ENCODE data around the gene BMI1.

The BMI1 gene

GRCh38 chr10:22325272-22326144 lies 4.6 kb downstream of the BMI1 start:
- Histone ChIP-seq H3K79me2 (ENCODE audit: insufficient read depth, low read length) (0 out of 2 replicates have a peak, but pooled peaks cover 4% of the 10 kb centered on the region), H3K36me3 (ENCODE audit: low read length) (peaks cover 23% of the 10 kb centered on the region; the same call in 1 of the 2 replicates)

GRCh38 chr10:22326145-22326702 lies 5.3 kb downstream of the BMI1 start:
- TF ChIP-seq CTCF (IDR thresholded peaks at IDR 0.05; ENCODE audit: insufficient read depth, low read length, poor library complexity, severe bottlenecking) (no peak), EZH2phosphoT487 (conservative IDR thresholded peaks at IDR 0.05; ENCODE audit: low read length) (no peak)
- Histone ChIP-seq H3K27ac (ENCODE audit: low read depth, low read length) (no peak overlapping the region), H3K4me3 (ENCODE audit: insufficient read depth, low read length, poor library complexity, severe bottlenecking) (no peak overlapping the region), H4K20me1 (ENCODE audit: low read depth, low read length) (peaks cover 16% of the 10 kb centered on the region; the same call in 1 of the 2 replicates), H3F3A (ENCODE audit: insufficient read depth) (peaks cover 12% of the 10 kb centered on the region; the same call in 1 of the 2 replicates), H3K36me3 (ENCODE audit: low read length) (peaks cover 23% of the 10 kb centered on the region; the same call in 1 of the 2 replicates), H3K9ac (ENCODE audit: low read length) (no peak overlapping the region), H3K9me2 (replicated peaks; ENCODE audit: insufficient read depth, low read length) (no peaks in the 10 kb centered on the region), H3K27me3 (ENCODE audit: low read length) (no peaks in the 10 kb centered on the region), H3K9me3 (ENCODE audit: insufficient read depth, low read length) (no peaks in the 10 kb centered on the region), H3K4me2 (ENCODE audit: low read depth, low read length, poor library complexity, severe bottlenecking) (peak overlapping the region; percentile 30), H3K79me2 (ENCODE audit: insufficient read depth, low read length) (0 out of 2 replicates have a peak, but pooled peaks cover 4% of the 10 kb centered on the region), H2AFZ (ENCODE audit: low read depth, low read length, severe bottlenecking) (no peak overlapping the region)

More at GRCh38 chr10:22325272-22326144, 4.6 kb downstream of the BMI1 start:
- Histone ChIP-seq H3F3A (ENCODE audit: insufficient read depth) (peaks cover 12% of the 10 kb centered on the region; the same call in 1 of the 2 replicates), H3K27ac (ENCODE audit: low read depth, low read length) (no peak overlapping the region), H4K20me1 (ENCODE audit: low read depth, low read length) (peaks cover 16% of the 10 kb centered on the region; the same call in 1 of the 2 replicates), H3K27me3 (ENCODE audit: low read length) (no peaks in the 10 kb centered on the region), H2AFZ (ENCODE audit: low read depth, low read length, severe bottlenecking) (no peak overlapping the region), H3K4me3 (ENCODE audit: insufficient read depth, low read length, poor library complexity, severe bottlenecking) (peak overlapping the region; percentile 70), H3K9me3 (ENCODE audit: insufficient read depth, low read length) (no peaks in the 10 kb centered on the region), H3K4me2 (ENCODE audit: low read depth, low read length, poor library complexity, severe bottlenecking) (peak overlapping the region; percentile 73), H3K9me2 (replicated peaks; ENCODE audit: insufficient read depth, low read length) (no peaks in the 10 kb centered on the region), H3K9ac (ENCODE audit: low read length) (peak overlapping the region; percentile 39)
- no peak for TF ChIP-seq EZH2phosphoT487 (conservative IDR thresholded peaks at IDR 0.05; ENCODE audit: low read length)
- TF ChIP-seq CTCF (IDR thresholded peaks at IDR 0.05; ENCODE audit: insufficient read depth, low read length, poor library complexity, severe bottlenecking), result no peak

GRCh38 chr10:22329150-22329549 lies 8.3 kb downstream of the BMI1 start:
- H3K36me3 ChIP-seq (ENCODE audit: low read length), result peaks cover 23% of the 10 kb centered on the region; the same call in 1 of the 2 replicates
- no peak overlapping the region for H3K4me3 ChIP-seq (ENCODE audit: insufficient read depth, low read length, poor library complexity, severe bottlenecking)
- TF ChIP-seq CTCF (IDR thresholded peaks at IDR 0.05; ENCODE audit: insufficient read depth, low read length, poor library complexity, severe bottlenecking) (no peak), EZH2phosphoT487 (conservative IDR thresholded peaks at IDR 0.05; ENCODE audit: low read length) (no peak)
- no peaks in the 10 kb centered on the region for H3K9me2 ChIP-seq (replicated peaks; ENCODE audit: insufficient read depth, low read length)
- H3F3A ChIP-seq (ENCODE audit: insufficient read depth), result peaks cover 12% of the 10 kb centered on the region; the same call in 1 of the 2 replicates
- peaks cover 7% of the 10 kb centered on the region; the same call in 1 of the 2 replicates for H4K20me1 ChIP-seq (ENCODE audit: low read depth, low read length)
- no peak overlapping the region for H3K4me2 ChIP-seq (ENCODE audit: low read depth, low read length, poor library complexity, severe bottlenecking)
- H3K27ac ChIP-seq (ENCODE audit: low read depth, low read length), result no peak overlapping the region
- H3K27me3 ChIP-seq (ENCODE audit: low read length), result no peaks in the 10 kb centered on the region
- no peak overlapping the region for H3K9ac ChIP-seq (ENCODE audit: low read length)
- no peaks in the 10 kb centered on the region for H3K9me3 ChIP-seq (ENCODE audit: insufficient read depth, low read length)
- no peak overlapping the region for H2AFZ ChIP-seq (ENCODE audit: low read depth, low read length, severe bottlenecking)
- H3K79me2 ChIP-seq (ENCODE audit: insufficient read depth, low read length), result 0 out of 2 replicates have a peak, but pooled peaks cover 3% of the 10 kb centered on the region
